H4 (cell line): Measurements from ENCODE around the gene SLC6A12. TPM values are rescaled to one million over a fixed set of nuclear protein-coding genes. Genes with fewer than 3 reads are reported as not detected.
"Not testable (repeated sequence)": the region's sequence is repeated elsewhere in the genome, so short reads cannot be mapped to it uniquely, and the experiment has no call there.

Experiments used
- DNase-seq: peaks from one replicate; pipeline ENCODE4 v3.0.0-alpha.2; 2015; ENCODE audit warnings: low spot score
- total RNA-seq: library from RNA; depleted of rRNA; stranded (reverse); fragments of >200 nt; shearing (Covaris generic); gene quantifications from 2 replicates; pipeline ENCODE4 v1.2.3, GENCODE V29; 2014

Gene SLC6A12
- total RNA-seq, 1 experiment from 2014 or later: 0.08 TPM

- DNase-seq: not testable (repeated sequence)
Measured at GRCh38 chr12:217029-217428, 3.1 kb upstream of the SLC6A12 start.

- DNase-seq: no peak
Measured at GRCh38 chr12:215116-215515, 1.2 kb upstream of the SLC6A12 start.

GRCh38 chr12:213527-213932 is 427 bp downstream of the SLC6A12 start:
- DNase-seq: no peak

GRCh38 chr12:212715-213526 is 1.0 kb downstream of the SLC6A12 start:
- DNase-seq: no peak

GRCh38 chr12:212415-212714 is 1.6 kb downstream of the SLC6A12 start:
- no peak for DNase-seq

- DNase-seq: no peak
Measured at GRCh38 chr12:211639-212414, 2.1 kb downstream of the SLC6A12 start.

- DNase-seq: no peak
Measured at GRCh38 chr12:211142-211465, 2.9 kb downstream of the SLC6A12 start.

GRCh38 chr12:210277-211141 is 3.4 kb downstream of the SLC6A12 start:
- DNase-seq: no peak

- no peak for DNase-seq
Measured at GRCh38 chr12:209851-210250, 4.1 kb downstream of the SLC6A12 start.

GRCh38 chr12:209246-209645 is 4.7 kb downstream of the SLC6A12 start:
- DNase-seq: no peak

- no peak for DNase-seq
Measured at GRCh38 chr12:208813-209212, 5.1 kb downstream of the SLC6A12 start.

GRCh38 chr12:207804-208203 is 6.2 kb downstream of the SLC6A12 start:
- DNase-seq: no peak

GRCh38 chr12:206746-207440 is 7.1 kb downstream of the SLC6A12 start:
- DNase-seq: no peak

GRCh38 chr12:205026-205425 is 8.9 kb downstream of the SLC6A12 start:
- no peak for DNase-seq

GRCh38 chr12:204261-204678 is 9.7 kb downstream of the SLC6A12 start:
- DNase-seq: no peak

- DNase-seq: no peak
Measured at GRCh38 chr12:203462-204260, 10.3 kb downstream of the SLC6A12 start.

- no peak for DNase-seq
Measured at GRCh38 chr12:203074-203461, 10.9 kb downstream of the SLC6A12 start.

- DNase-seq: no peak
Measured at GRCh38 chr12:202081-202731, 11.8 kb downstream of the SLC6A12 start.

GRCh38 chr12:201361-201760 is 12.6 kb downstream of the SLC6A12 start:
- DNase-seq: no peak

GRCh38 chr12:198705-199104 is 15.3 kb downstream of the SLC6A12 start:
- no peak for DNase-seq
